NOMO-1 treated with dmso at 0.1 percent for 144 hours (cell line): ENCODE results near the gene GHR.

Experiments
- DNase-seq: peaks from one replicate; lab custom pipeline; 2025; ENCODE audit not compliant: unreplicated experiment; lab: John Stamatoyannopoulos, UW

Gene GHR

DNA sequence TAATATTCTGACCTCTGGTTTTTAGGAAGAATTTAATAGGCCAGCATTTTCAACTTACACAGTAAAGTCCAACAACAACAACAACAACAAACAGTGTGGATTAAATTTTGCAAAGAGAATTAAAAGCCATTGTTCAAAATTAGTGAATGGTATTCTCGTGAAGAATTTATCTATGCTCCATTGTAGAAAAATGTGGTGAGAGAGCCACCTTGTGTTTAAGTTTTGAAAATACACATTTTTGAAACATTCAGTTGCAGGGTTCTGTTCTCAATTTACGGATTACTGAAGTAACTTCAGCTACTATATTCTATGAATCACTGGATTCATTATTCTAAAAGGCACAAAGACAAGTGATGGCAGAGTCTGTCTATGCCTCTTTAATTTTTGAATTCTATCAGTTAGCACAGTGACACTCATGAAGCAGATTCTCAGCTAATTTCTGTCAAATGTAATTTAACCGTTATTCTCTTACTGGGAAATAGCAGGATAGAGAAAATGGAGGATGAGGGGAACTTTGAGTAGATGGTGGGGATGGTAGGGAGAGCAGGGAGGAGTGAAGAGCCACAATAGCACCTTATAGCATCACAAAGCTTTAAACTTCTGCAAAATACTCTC is 344.4 kb downstream of the GHR start:
- no peak for DNase-seq

DNA sequence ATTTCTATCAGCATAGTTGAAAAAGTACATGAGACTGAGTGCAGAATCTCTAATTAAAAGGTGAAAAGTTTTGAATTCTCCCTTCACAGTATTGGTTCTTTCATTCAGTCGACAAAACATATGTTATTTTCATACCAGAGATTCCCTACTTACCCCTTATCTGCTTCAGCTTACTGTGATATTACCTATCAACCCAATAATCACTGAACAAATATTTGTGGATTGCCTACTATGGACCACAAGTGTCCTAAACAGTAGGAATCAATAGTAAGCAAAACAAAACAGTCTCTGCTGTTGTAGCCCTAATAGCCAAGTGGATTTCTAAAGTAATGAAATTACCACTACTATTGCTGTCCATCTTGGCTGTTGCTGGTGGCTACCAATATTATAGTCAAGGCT is 344.9 kb downstream of the GHR start:
- no peak for DNase-seq

DNA sequence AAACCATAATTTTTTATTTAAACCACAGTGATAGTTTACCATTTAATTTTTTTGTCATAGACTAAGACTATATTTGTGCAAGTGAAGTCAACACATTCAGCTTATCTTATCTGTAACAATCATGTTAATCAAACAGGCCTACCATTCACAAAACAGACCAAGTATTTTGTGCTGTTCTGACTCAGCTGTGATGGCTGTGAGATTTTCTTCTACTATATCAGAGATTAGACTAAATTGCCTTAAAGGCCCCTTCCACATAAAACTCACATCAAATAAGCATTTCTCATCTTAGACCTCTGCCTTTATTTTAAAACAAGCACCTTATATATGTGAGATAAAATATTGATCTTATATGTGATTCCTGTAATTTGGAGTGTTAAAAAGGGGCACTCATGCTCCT is 346.8 kb downstream of the GHR start:
- no peak for DNase-seq
